ENCODE results near the gene LYAR. TPM values are rescaled to one million over a fixed set of nuclear protein-coding genes. Genes with fewer than 3 reads are reported as not detected.

LYAR gene
- total and polyA plus RNA-seq, 10 of the 15 experiments (the other 5 are each of a cell fraction or from before 2014, with no cell fraction given) = 18.3 to 85.4 (median 40.1) TPM

GRCh38 chr4:4333265-4333706 is 43.3 kb upstream of the LYAR start:
- no peak overlapping the region for H2AFZ ChIP-seq (ENCODE audit: control insufficient read depth, low read depth, low read length)
- ChIA-PET CTCF (interaction anchor here (0.6 to 8.7 kb wide), 8 partner anchors 11 to 84 kb away, joined by 3 to 58 read pairs (median 3); no protein-coding TSS in a partner anchor), POLR2A (no interaction called here), RAD21 (ENCODE audit: unreplicated experiment) (no interaction called here), SMC1A (ENCODE audit: uncharacterized antibody, unreplicated experiment) (interaction anchor here (0.7 kb wide), 1 partner anchor 82 kb away, joined by 4 read pairs; no protein-coding TSS in a partner anchor)
- no peak for TF ChIP-seq MEF2A (IDR thresholded peaks at IDR 0.05; ENCODE audit: insufficient read depth, low read depth, low read length)
- no peak for TF ChIP-seq CBX3 (IDR thresholded peaks at IDR 0.05; ENCODE audit: borderline replicate concordance, low read depth)
- no peak for TF ChIP-seq SIX5 (IDR thresholded peaks at IDR 0.05; ENCODE audit: low read depth, low read length, severe bottlenecking)
- TF ChIP-seq IRF4 (IDR thresholded peaks at IDR 0.05; ENCODE audit: low read depth, low read length) = no peak
- no peak for TF ChIP-seq PBX3 (IDR thresholded peaks at IDR 0.05; ENCODE audit: insufficient replicate concordance, low read depth, low read length)
- no peak for TF ChIP-seq ZNF217 (IDR thresholded peaks at IDR 0.05)
- TF ChIP-seq RAD21 (IDR thresholded peaks at IDR 0.05; ENCODE audit: insufficient read depth, low read depth, low read length) = no peak
- TF ChIP-seq CHD2 (IDR thresholded peaks at IDR 0.05; ENCODE audit: borderline replicate concordance, low read depth, low read length) = no peak
- TF ChIP-seq HDAC6 (IDR thresholded peaks at IDR 0.05; ENCODE audit: unreplicated experiment) = no peak
- H4K20me1 ChIP-seq (ENCODE audit: control insufficient read depth, insufficient read depth) = no peaks in the 10 kb centered on the region
- no peaks in the 10 kb centered on the region for H3K27me3 ChIP-seq (replicated peaks in 1 of 2; ENCODE audit: control insufficient read depth in 2 of 2, insufficient read depth in 2 of 2, low read length in 1 of 2)
- H3K79me2 ChIP-seq (ENCODE audit: control insufficient read depth, insufficient read depth, low read length) = no peaks in the 10 kb centered on the region
- FAIRE-seq (no peak), ATAC-seq (peak; percentile 32; the same call in 2 of the 3 replicates), DNase-seq (ENCODE audit: low read depth, low spot score) (no peak)
- no peak overlapping the region for H3K27ac ChIP-seq (ENCODE audit: control insufficient read depth, insufficient read depth)
- peaks cover 3% of the 10 kb centered on the region; the same call in 1 of the 2 replicates for H3K4me1 ChIP-seq (ENCODE audit: control insufficient read depth, insufficient read depth, low read length)
- H3K9ac ChIP-seq (ENCODE audit: control insufficient read depth, insufficient read depth, low read length) = no peak overlapping the region
- intact Hi-C loops (cut with micrococcal nuclease; ENCODE audit: unreplicated experiment) = no loop called here
- no peak overlapping the region for H3K4me3 ChIP-seq
- BruUV-seq (replicated peaks) = no TSS peak
- in situ Hi-C loops (cut with MboI) = loop anchor here (25.0 kb wide), 1 partner anchor 346 kb away; no protein-coding TSS in a partner anchor
- H3K4me2 ChIP-seq (ENCODE audit: control insufficient read depth, insufficient read depth) = no peak overlapping the region
- H3K36me3 ChIP-seq (ENCODE audit: control insufficient read depth in 2 of 2, insufficient read depth in 2 of 2, low read length in 1 of 2) = no peaks in the 10 kb centered on the region
- H3K9me3 ChIP-seq (replicated peaks; ENCODE audit: control insufficient read depth, insufficient read depth, low read length) = no peaks in the 10 kb centered on the region
- 41% methylated on average over 11 of the region's 11 CpGs for WGBS (ENCODE audit: insufficient coverage, insufficient replicate concordance, low lambda C conversion rate, missing lambda C conversion rate)
